SU-DHL-6 (cell line): ENCODE results near the gene IGF2BP3.
A peak's percentile ranks its signal among the peaks of the same experiment; 100 is the strongest.
"Not testable (repeated sequence)": the region's sequence is repeated elsewhere in the genome, so short reads cannot be mapped to it uniquely, and the experiment has no call there.

Experiments used
- H2AFZ ChIP-seq: fragments of 200-600 bp; sonication (generic); 2 replicates; pipeline ENCODE4 v1.6.1; 2014; ENCODE audit warnings: low read depth, mild to moderate bottlenecking, moderate library complexity, mixed read lengths, antibody characterized with exemption, low read length; ENCODE audit not compliant: severe bottlenecking
- H3F3A ChIP-seq: fragments of 200-600 bp; shearing (Covaris generic); 2 replicates; pipeline ENCODE4 v1.6.0; 2016; ENCODE audit warnings: antibody characterized with exemption, mild to moderate bottlenecking; ENCODE audit not compliant: insufficient read depth
- H3K27ac ChIP-seq: fragments of 200-600 bp; sonication (generic); 2 replicates; pipeline ENCODE4 v1.5.1; 2016; ENCODE audit warnings: low read depth, mild to moderate bottlenecking, low read length, moderate library complexity, mixed read lengths
- H3K27me3 ChIP-seq: fragments of 200-600 bp; sonication (generic), shearing (Covaris generic); 2 replicates; pipeline ENCODE4 v1.6.0; 2014; ENCODE audit warnings: mild to moderate bottlenecking, low read length
- H3K36me3 ChIP-seq: fragments of 200-600 bp; sonication (generic); 2 replicates; pipeline ENCODE4 v1.6.1; 2014; ENCODE audit warnings: mild to moderate bottlenecking, low read length, mixed read lengths
- H3K4me2 ChIP-seq: fragments of 300-600, 200-600 bp; shearing (Covaris generic), sonication (generic); 2 replicates; pipeline ENCODE4 v1.6.0; 2014; ENCODE audit warnings: low read length, low read depth, mild to moderate bottlenecking; ENCODE audit not compliant: poor library complexity, severe bottlenecking
- H3K4me3 ChIP-seq: fragments of 200-600 bp; sonication (generic); 2 replicates; pipeline ENCODE4 v1.5.1; 2014; ENCODE audit warnings: antibody characterized with exemption, low read length, mild to moderate bottlenecking, mixed read lengths; ENCODE audit not compliant: insufficient read depth, poor library complexity, severe bottlenecking
- H3K79me2 ChIP-seq: fragments of 200-600 bp; sonication (generic); 2 replicates; pipeline ENCODE4 v1.6.1; 2014; ENCODE audit warnings: mild to moderate bottlenecking, low read length, moderate library complexity; ENCODE audit not compliant: insufficient read depth
- H3K9ac ChIP-seq: fragments of 200-600 bp; sonication (generic); 2 replicates; pipeline ENCODE4 v1.7.0; 2014; ENCODE audit warnings: mild to moderate bottlenecking, low read length
- H3K9me2 ChIP-seq: fragments of 200-600 bp; sonication (generic); replicated peaks from 2 replicates; pipeline ENCODE4 v1.6.1; 2014; ENCODE audit warnings: low read length; ENCODE audit not compliant: insufficient read depth
- H3K9me3 ChIP-seq: fragments of 200-600 bp; sonication (generic); 2 replicates; pipeline ENCODE4 v1.6.1; 2014; ENCODE audit warnings: low read length, mixed read lengths; ENCODE audit not compliant: insufficient read depth
- H4K20me1 ChIP-seq: fragments of 200-600 bp; sonication (generic); 2 replicates; pipeline ENCODE4 v1.6.1; 2014; ENCODE audit warnings: low read depth, mild to moderate bottlenecking, antibody characterized with exemption, low read length, moderate library complexity, mixed read lengths
- EZH2phosphoT487 ChIP-seq: fragments of 200-600 bp; sonication (generic), shearing (Covaris generic); conservative IDR thresholded peaks from 2 replicates; pipeline ENCODE4 v1.6.1; 2018; ENCODE audit warnings: mild to moderate bottlenecking, antibody characterized with exemption, low read length, moderate library complexity, mixed read lengths
- TF ChIP-seq, protein P1 (sequence below): fragments of 200-600 bp; sonication (generic); IDR thresholded peaks from one replicate; pipeline ENCODE4 v1.5.1; 2017; ENCODE audit warnings: antibody characterized with exemption, mild to moderate bottlenecking, low read length, moderate library complexity; ENCODE audit not compliant: insufficient read depth, poor library complexity, severe bottlenecking

IGF2BP3 gene

GRCh38 chr7:23415198-23415597 is 55.1 kb downstream of the IGF2BP3 start:
- H3K27me3 ChIP-seq: no peaks in the 10 kb centered on the region
- H3K27ac ChIP-seq: no peak overlapping the region
- TF ChIP-seq, protein P1, sequence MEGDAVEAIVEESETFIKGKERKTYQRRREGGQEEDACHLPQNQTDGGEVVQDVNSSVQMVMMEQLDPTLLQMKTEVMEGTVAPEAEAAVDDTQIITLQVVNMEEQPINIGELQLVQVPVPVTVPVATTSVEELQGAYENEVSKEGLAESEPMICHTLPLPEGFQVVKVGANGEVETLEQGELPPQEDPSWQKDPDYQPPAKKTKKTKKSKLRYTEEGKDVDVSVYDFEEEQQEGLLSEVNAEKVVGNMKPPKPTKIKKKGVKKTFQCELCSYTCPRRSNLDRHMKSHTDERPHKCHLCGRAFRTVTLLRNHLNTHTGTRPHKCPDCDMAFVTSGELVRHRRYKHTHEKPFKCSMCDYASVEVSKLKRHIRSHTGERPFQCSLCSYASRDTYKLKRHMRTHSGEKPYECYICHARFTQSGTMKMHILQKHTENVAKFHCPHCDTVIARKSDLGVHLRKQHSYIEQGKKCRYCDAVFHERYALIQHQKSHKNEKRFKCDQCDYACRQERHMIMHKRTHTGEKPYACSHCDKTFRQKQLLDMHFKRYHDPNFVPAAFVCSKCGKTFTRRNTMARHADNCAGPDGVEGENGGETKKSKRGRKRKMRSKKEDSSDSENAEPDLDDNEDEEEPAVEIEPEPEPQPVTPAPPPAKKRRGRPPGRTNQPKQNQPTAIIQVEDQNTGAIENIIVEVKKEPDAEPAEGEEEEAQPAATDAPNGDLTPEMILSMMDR: no peak
- TF ChIP-seq EZH2phosphoT487: no peak
- H4K20me1 ChIP-seq: peaks cover 15% of the 10 kb centered on the region; the same call in 1 of the 2 replicates
- H3K9me2 ChIP-seq: no peaks in the 10 kb centered on the region
- peaks cover 61% of the 10 kb centered on the region for H3K36me3 ChIP-seq
- H3K4me3 ChIP-seq: no peak overlapping the region
- H3K4me2 ChIP-seq: no peak overlapping the region
- H3K9me3 ChIP-seq: no peaks in the 10 kb centered on the region
- H3K79me2 ChIP-seq: peaks cover 97% of the 10 kb centered on the region
- peaks cover 39% of the 10 kb centered on the region for H3F3A ChIP-seq
- no peak overlapping the region for H3K9ac ChIP-seq
- no peak overlapping the region for H2AFZ ChIP-seq

DNA sequence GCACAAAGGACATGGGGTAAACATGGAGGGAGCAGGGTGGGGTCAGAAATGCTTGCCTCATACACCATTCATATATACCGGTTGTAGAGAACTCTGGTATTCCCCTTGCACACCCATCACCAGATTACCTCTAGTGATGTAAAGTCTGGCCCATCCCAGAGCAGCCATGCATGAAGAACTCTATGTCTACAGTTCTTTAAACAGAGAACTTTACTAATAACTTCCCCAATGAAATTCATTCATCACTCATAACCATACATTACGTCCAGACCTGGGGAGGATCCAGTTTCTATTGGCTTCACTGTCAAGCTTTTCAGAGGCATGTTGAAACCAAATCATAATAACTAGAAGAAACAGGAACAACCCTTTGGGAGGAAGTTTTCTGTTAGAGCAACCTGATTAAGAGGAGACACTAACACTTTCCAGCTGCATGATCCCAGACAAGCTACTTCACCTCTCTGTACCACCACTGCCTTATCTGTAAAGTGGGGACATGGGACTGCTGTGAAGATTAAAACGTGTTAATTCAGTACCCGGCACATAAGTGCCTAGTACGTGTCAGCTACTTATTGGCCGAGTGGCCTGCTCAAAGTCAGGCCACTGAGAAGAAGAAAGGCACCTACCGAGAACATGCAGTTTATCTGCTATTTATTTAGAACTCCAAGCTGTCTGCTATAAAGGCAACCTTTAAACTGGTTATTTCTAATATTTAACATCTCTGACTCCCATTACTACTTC is 59.7 kb downstream of the IGF2BP3 start:
- H3K36me3 ChIP-seq: peaks cover 61% of the 10 kb centered on the region

GRCh38 chr7:23406564-23406963 is 63.7 kb downstream of the IGF2BP3 start:
- Histone ChIP-seq H3K79me2 (peaks cover 84% of the 10 kb centered on the region), H3K36me3 (peaks cover 70% of the 10 kb centered on the region), H3F3A (peaks cover 34% of the 10 kb centered on the region; the same call in 1 of the 2 replicates)
- H3K4me2 ChIP-seq, H3K9me3 ChIP-seq, H2AFZ ChIP-seq, H3K27me3 ChIP-seq, H3K9ac ChIP-seq, H4K20me1 ChIP-seq, H3K9me2 ChIP-seq, H3K27ac ChIP-seq, H3K4me3 ChIP-seq: not testable (repeated sequence)

More for the DNA sequence above, 59.7 kb downstream of the IGF2BP3 start:
- H3K27ac ChIP-seq: peak overlapping the region; percentile 71
- peaks cover 18% of the 10 kb centered on the region for H3F3A ChIP-seq
- H3K27me3 ChIP-seq: no peaks in the 10 kb centered on the region
- no peaks in the 10 kb centered on the region for H3K9me2 ChIP-seq
- no peak overlapping the region for H3K4me3 ChIP-seq
- H3K9ac ChIP-seq: peak overlapping the region; percentile 4; the same call in 1 of the 2 replicates
- no peak for TF ChIP-seq EZH2phosphoT487
- TF ChIP-seq, protein P1: no peak
- peak overlapping the region; percentile 13 for H3K4me2 ChIP-seq
- H3K9me3 ChIP-seq: no peaks in the 10 kb centered on the region
- H3K79me2 ChIP-seq: peaks cover 90% of the 10 kb centered on the region
- no peaks in the 10 kb centered on the region for H4K20me1 ChIP-seq
- no peak overlapping the region for H2AFZ ChIP-seq

GRCh38 chr7:23405240-23405618 is 65.1 kb downstream of the IGF2BP3 start:
- Histone ChIP-seq H3F3A (peaks cover 28% of the 10 kb centered on the region; the same call in 1 of the 2 replicates), H3K9me3 (no peaks in the 10 kb centered on the region), H3K27ac (no peak overlapping the region), H3K4me3 (no peak overlapping the region), H3K36me3 (peaks cover 78% of the 10 kb centered on the region), H3K9ac (no peak overlapping the region), H3K27me3 (no peaks in the 10 kb centered on the region), H3K9me2 (no peaks in the 10 kb centered on the region), H4K20me1 (no peaks in the 10 kb centered on the region; the same call in 1 of the 2 replicates), H3K79me2 (peaks cover 86% of the 10 kb centered on the region), H2AFZ (no peak overlapping the region), H3K4me2 (no peak overlapping the region)
- TF ChIP-seq, protein P1: no peak
- TF ChIP-seq EZH2phosphoT487: no peak
